H1 (cell line): ENCODE results near the gene NRXN2. TPM values are rescaled to one million over a fixed set of nuclear protein-coding genes. Genes with fewer than 3 reads are reported as not detected.
A peak's percentile ranks its signal among the peaks of the same experiment; 100 is the strongest.

ENCODE experiments used
- CTCF ChIA-PET: fragments of 300-600 bp; sonication (Branson Sonifier 250); formaldehyde crosslinking; loops from one replicate; lab custom pipeline; 2021; ENCODE audit not compliant: partially characterized antibody; lab: Charles Lee
- POLR2A ChIA-PET: fragments of 300-600 bp; sonication (Branson Sonifier 250); formaldehyde crosslinking; loops from one replicate; lab custom pipeline; 2021; ENCODE audit warnings: inconsistent platforms; ENCODE audit not compliant: partially characterized antibody; lab: Charles Lee
- DNase-seq, 2 experiments: peaks; one replicate each; pipeline versions ENCODE4 v3.0.0 to v3.0.0-alpha.2; 2010 to 2022; ENCODE audit warnings: low spot score in 2 of 2, low read depth in 1 of 2, mixed read lengths in 1 of 2
- FAIRE-seq: peaks from 2 replicates; lab custom pipeline; 2011; peaks lifted over from hg19 to GRCh38; lab: Jason Lieb, UNC
- H2AFZ ChIP-seq: 2 replicates; pipeline ENCODE4 v1.8.1; 2012; ENCODE audit warnings: low read length, inconsistent platforms
- H2AK5ac ChIP-seq: 2 replicates; pipeline ENCODE4 v1.6.1; 2013; ENCODE audit warnings: low read depth, low read length
- H2BK120ac ChIP-seq: replicated peaks from 2 replicates; pipeline ENCODE3; 2013; ENCODE audit warnings: low read depth, low read length, inconsistent platforms
- H2BK12ac ChIP-seq: 2 replicates; pipeline ENCODE4 v1.6.1; 2013; ENCODE audit warnings: low read depth, low read length
- H2BK15ac ChIP-seq: 2 replicates; pipeline ENCODE4 v1.6.1; 2013; ENCODE audit warnings: low read length
- H2BK20ac ChIP-seq: 2 replicates; pipeline ENCODE4 v1.6.1; 2013; ENCODE audit warnings: low read length
- H2BK5ac ChIP-seq: 2 replicates; pipeline ENCODE4 v1.6.1; 2013; ENCODE audit warnings: low read depth, low read length
- H3K14ac ChIP-seq: 2 replicates; pipeline ENCODE4 v1.6.1; 2013; ENCODE audit warnings: inconsistent platforms; ENCODE audit not compliant: insufficient read length
- H3K18ac ChIP-seq: 2 replicates; pipeline ENCODE4 v1.6.1; 2013; ENCODE audit warnings: low read length; ENCODE audit errors: extremely low read depth
- H3K23ac ChIP-seq: 2 replicates; pipeline ENCODE4 v1.6.1; 2013; ENCODE audit warnings: inconsistent platforms; ENCODE audit not compliant: insufficient read length
- H3K23me2 ChIP-seq: 2 replicates; pipeline ENCODE4 v1.6.1; 2013; ENCODE audit warnings: low read depth, low read length
- H3K27ac ChIP-seq: 2 replicates; pipeline ENCODE4 v1.6.1; 2011; ENCODE audit warnings: low read depth, low read length, inconsistent platforms
- H3K27me3 ChIP-seq, 4 experiments: replicated peaks in 1 of 4; 1 replicate in 1 of 4; 2 replicates in 3 of 4; pipeline versions ENCODE4 v1.6.1 to v1.8.1; 2011 to 2013; ENCODE audit warnings: low read length in 3 of 4, mild to moderate bottlenecking in 3 of 4, inconsistent platforms in 2 of 4, mixed read lengths in 2 of 4, moderate library complexity in 1 of 4; ENCODE audit not compliant: control insufficient read depth in 3 of 4, insufficient read depth in 3 of 4; ENCODE audit errors: extremely low read depth in 1 of 4
- H3K36me3 ChIP-seq, 4 experiments: 2 replicates each; pipeline versions ENCODE4 v1.6.1 to v1.8.1; 2011 to 2013; ENCODE audit warnings: mild to moderate bottlenecking in 4 of 4, low read length in 3 of 4, moderate library complexity in 2 of 4, control low read depth in 1 of 4, inconsistent platforms in 1 of 4; ENCODE audit not compliant: insufficient read depth in 4 of 4, control insufficient read depth in 2 of 4
- H3K4ac ChIP-seq: replicated peaks from 2 replicates; pipeline ENCODE3; 2013; ENCODE audit warnings: low read length, low read depth, mixed read lengths, inconsistent platforms; ENCODE audit not compliant: insufficient read length
- H3K4me1 ChIP-seq, 4 experiments: replicated peaks in 1 of 4; 1 replicate in 1 of 4; 2 replicates in 3 of 4; pipeline versions ENCODE4 v1.6.1 to v1.8.1; 2011 to 2013; ENCODE audit warnings: low read length in 3 of 4, inconsistent platforms in 2 of 4, mixed read lengths in 1 of 4; ENCODE audit not compliant: insufficient read depth in 4 of 4, control insufficient read depth in 3 of 4
- H3K4me2 ChIP-seq, 2 experiments: 2 replicates each; pipeline versions ENCODE4 v1.6.1 to v1.8.1; 2011 to 2013; ENCODE audit warnings: low read depth in 2 of 2, low read length in 2 of 2, control low read depth in 1 of 2, inconsistent platforms in 1 of 2, mild to moderate bottlenecking in 1 of 2; ENCODE audit not compliant: insufficient read depth in 1 of 2
- H3K4me3 ChIP-seq, 4 experiments: fragments of 200-600, 300-600 bp in 1 of 4; sonication (generic), shearing (Covaris generic), sonication (Bioruptor Twin) in 1 of 4; 2 replicates each; pipeline versions ENCODE4 v1.5.1 to v1.8.1; 2011 to 2016; ENCODE audit warnings: low read length in 4 of 4, low read depth in 3 of 4, control low read depth in 2 of 4, inconsistent platforms in 2 of 4, mild to moderate bottlenecking in 2 of 4, mixed read lengths in 1 of 4, moderate library complexity in 1 of 4; ENCODE audit not compliant: insufficient read depth in 2 of 4; ENCODE audit errors: extremely low read depth in 1 of 4
- H3K56ac ChIP-seq: replicated peaks from 2 replicates; pipeline ENCODE3; 2013; ENCODE audit warnings: low read depth, mild to moderate bottlenecking, mixed read lengths, low read length, inconsistent platforms; ENCODE audit not compliant: insufficient read length
- H3K79me1 ChIP-seq: 2 replicates; pipeline ENCODE4 v1.6.1; 2013; ENCODE audit warnings: low read depth, low read length, control low read depth
- H3K79me2 ChIP-seq, 2 experiments: 2 replicates each; pipeline versions ENCODE4 v1.6.1 to v1.8.1; 2012 to 2013; ENCODE audit warnings: low read length in 2 of 2, mild to moderate bottlenecking in 2 of 2, inconsistent platforms in 1 of 2; ENCODE audit not compliant: insufficient read depth in 2 of 2, control insufficient read depth in 1 of 2
- H3K9ac ChIP-seq, 4 experiments: replicated peaks in 1 of 4; 1 replicate in 1 of 4; 2 replicates in 3 of 4; pipeline versions ENCODE4 v1.6.1 to v1.8.1; 2011 to 2013; ENCODE audit warnings: low read depth in 3 of 4, low read length in 3 of 4, control low read depth in 2 of 4, mild to moderate bottlenecking in 2 of 4, moderate library complexity in 2 of 4, inconsistent platforms in 1 of 4; ENCODE audit errors: extremely low read depth in 1 of 4
- H3K9me3 ChIP-seq, 2 experiments: 2 replicates each; pipeline versions ENCODE4 v1.6.1 to v1.8.1; 2012 to 2013; ENCODE audit warnings: mild to moderate bottlenecking in 2 of 2, moderate library complexity in 2 of 2, control low read depth in 1 of 2, inconsistent platforms in 1 of 2, low read depth in 1 of 2, low read length in 1 of 2, mixed read lengths in 1 of 2; ENCODE audit not compliant: insufficient read depth in 2 of 2
- H4K20me1 ChIP-seq, 2 experiments: replicated peaks in 1 of 2; 2 replicates each; pipeline versions ENCODE3 to v1.8.1; 2011 to 2013; ENCODE audit warnings: inconsistent platforms in 2 of 2, low read length in 2 of 2, mild to moderate bottlenecking in 1 of 2; ENCODE audit not compliant: insufficient read depth in 2 of 2, control insufficient read depth in 1 of 2
- H4K5ac ChIP-seq: 2 replicates; pipeline ENCODE4 v1.6.1; 2013; ENCODE audit warnings: low read length, low read depth, mixed read lengths, inconsistent platforms; ENCODE audit not compliant: insufficient read length
- H4K8ac ChIP-seq: 2 replicates; pipeline ENCODE4 v1.8.0; 2013; ENCODE audit warnings: mild to moderate bottlenecking, moderate library complexity, low read length, inconsistent platforms; ENCODE audit not compliant: insufficient read depth; ENCODE audit errors: extremely low read depth
- H4K91ac ChIP-seq: replicated peaks from 2 replicates; pipeline ENCODE3; 2013; ENCODE audit warnings: low read length, mixed read lengths, inconsistent platforms; ENCODE audit not compliant: insufficient read length
- ATF3 ChIP-seq: IDR thresholded peaks from 2 replicates; pipeline ENCODE4 v1.6.1; 2011; ENCODE audit warnings: low read depth, mild to moderate bottlenecking, low read length; ENCODE audit not compliant: insufficient read depth
- CHD2 ChIP-seq: IDR thresholded peaks from 2 replicates; pipeline ENCODE4 v1.6.1; 2012; ENCODE audit warnings: low read length, improper control_type of control experiment
- HDAC6 ChIP-seq: IDR thresholded peaks from one replicate; pipeline ENCODE4 v1.7.1; 2012; ENCODE audit warnings: low read depth, mild to moderate bottlenecking, inconsistent platforms, low read length, moderate library complexity
- JUND ChIP-seq: IDR thresholded peaks from 2 replicates; pipeline ENCODE4 v1.6.1; 2011; ENCODE audit warnings: mild to moderate bottlenecking, improper control_type of control experiment, low read length
- WGBS, 2 experiments: shearing (Covaris generic) in 1 of 2; methylation state at CpG; one replicate each; pipeline versions ENCODE4 v1.1.6 to v1.1.7; 2013 to 2015; ENCODE audit warnings: low lambda C conversion rate in 2 of 2, mixed read lengths in 2 of 2, inconsistent platforms in 1 of 2, low coverage in 1 of 2, missing lambda C conversion rate in 1 of 2; ENCODE audit not compliant: insufficient replicate concordance in 2 of 2, insufficient coverage in 1 of 2, insufficient read length in 1 of 2; ENCODE audit errors: extremely low coverage in 1 of 2, missing lambda C conversion rate in 1 of 2; 5-methylcytosine and 5-hydroxymethylcytosine counted together
- polyA plus RNA-seq, 7 experiments: library from polyadenylated mRNA; depleted of rRNA in 3 of 7; stranded (reverse) in 5 of 7; unstranded in 2 of 7; fragments of >200 nt in 5 of 7; fragments of 200-250 nt in 2 of 7; gene quantifications; 1 replicate in 5 of 7; 2 replicates in 1 of 7; 4 replicates in 1 of 7; pipeline versions ENCODE4 v1.2.1 to v1.2.3, GENCODE V29; 2011 to 2013; ENCODE audit warnings: missing spikeins in 2 of 7, mixed read lengths in 2 of 7
- total RNA-seq: library from RNA; stranded (reverse); fragmentation: NEBNext Ultra II Directional; extraction: Animal tissue kit (Norgen Biotek cat#: 25700); gene quantifications from 2 replicates; pipeline ENCODE4 v1.2.1, GENCODE V29; 2021

Gene NRXN2
- total and polyA plus RNA-seq, 2 of the 8 experiments (the other 6 are each of a cell fraction or from before 2014, with no cell fraction given), result 1.3 to 11.5 TPM

GRCh38 chr11:64716473-64717267 lies 6.3 kb downstream of the NRXN2 start:
- H2BK15ac ChIP-seq, result peak overlapping the region; percentile 81
- POLR2A ChIA-PET, result interaction anchor here (0.6 to 3.6 kb wide), 9 partner anchors 9 to 57 kb away, joined by 3 to 22 read pairs (median 4); no protein-coding TSS in a partner anchor
- peak overlapping the region; percentile 24; the same call in 1 of the 2 replicates for H2BK5ac ChIP-seq
- TF ChIP-seq CHD2, result no peak
- no peak for TF ChIP-seq ATF3
- no peak for TF ChIP-seq JUND
- TF ChIP-seq HDAC6, result no peak
- no peak overlapping the region for H2AK5ac ChIP-seq
- H3K23ac ChIP-seq, result no peak overlapping the region
- H3K36me3 ChIP-seq, result peaks cover 0 to 3% (median 0%) of the 10 kb centered on the region in 4 experiments; a peak in 1 of 8 replicates
- no peak overlapping the region; the same call in none of the 2 replicates for H3K18ac ChIP-seq
- peaks cover 10% of the 10 kb centered on the region; the same call in 1 of the 2 replicates for H3K23me2 ChIP-seq
- no peak overlapping the region for H3K4ac ChIP-seq
- H2BK20ac ChIP-seq, result peak overlapping the region; percentile 32; the same call in 1 of the 2 replicates
- H2BK120ac ChIP-seq, result no peak overlapping the region
- H3K27ac ChIP-seq, result no peak overlapping the region
- WGBS, 2 experiments, result 76% methylated on average over 18 of the region's 21 CpGs; no CpG with 5 or more reads in 1 of the 2 experiments
- FAIRE-seq, result no peak
- H3K9me3 ChIP-seq, result no peaks in the 10 kb centered on the region
- H3K79me2 ChIP-seq, result no peaks in the 10 kb centered on the region
- no peak overlapping the region for H4K8ac ChIP-seq
- H3K9ac ChIP-seq, result no peak overlapping the region
- no peak overlapping the region for H3K4me2 ChIP-seq
- H4K5ac ChIP-seq, result no peak overlapping the region
- no peak overlapping the region for H4K91ac ChIP-seq
- H4K20me1 ChIP-seq, result peaks cover 2 to 4% of the 10 kb centered on the region in 2 experiments
- no peak overlapping the region for H3K4me3 ChIP-seq
- DNase-seq, result no peak
- H3K27me3 ChIP-seq, result peaks cover 12 to 49% (median 36%) of the 10 kb centered on the region in 4 experiments
- peaks cover 4 to 24% (median 9%) of the 10 kb centered on the region in 4 experiments for H3K4me1 ChIP-seq
- no peak overlapping the region for H2AFZ ChIP-seq
- no peak overlapping the region for H3K56ac ChIP-seq
- H3K14ac ChIP-seq, result no peak overlapping the region
- H3K79me1 ChIP-seq, result no peaks in the 10 kb centered on the region
- peak overlapping the region; percentile 50; the same call in 1 of the 2 replicates for H2BK12ac ChIP-seq
- CTCF ChIA-PET, result interaction anchor here (0.6 to 4.7 kb wide), 14 partner anchors 11 to 361 kb away, joined by 3 to 30 read pairs (median 4); partner anchors contain the start of gene RASGRP2
